Astrocyte of the cerebellum (primary cell): ENCODE results near the gene EDA.

Experiments used
- DNase-seq: peaks from one replicate; pipeline ENCODE4 v3.0.0-alpha.2; 2011; ENCODE audit warnings: low read depth
- H3K4me3 ChIP-seq: 2 replicates; pipeline ENCODE4 v1.5.1; 2011; ENCODE audit warnings: mild to moderate bottlenecking, low read depth, low read length, moderate library complexity
- CTCF ChIP-seq: IDR thresholded peaks from 2 replicates; pipeline ENCODE4 v1.5.1; 2012; ENCODE audit warnings: low read length, low read depth, moderate library complexity, mild to moderate bottlenecking; ENCODE audit errors: missing control alignments
- in situ Hi-C: cut with HindIII; loops from 2 replicates; pipeline ENCODE4 v1.10.0; 2017; ENCODE audit warnings: low sequenced_read_pairs

The EDA gene

DNA sequence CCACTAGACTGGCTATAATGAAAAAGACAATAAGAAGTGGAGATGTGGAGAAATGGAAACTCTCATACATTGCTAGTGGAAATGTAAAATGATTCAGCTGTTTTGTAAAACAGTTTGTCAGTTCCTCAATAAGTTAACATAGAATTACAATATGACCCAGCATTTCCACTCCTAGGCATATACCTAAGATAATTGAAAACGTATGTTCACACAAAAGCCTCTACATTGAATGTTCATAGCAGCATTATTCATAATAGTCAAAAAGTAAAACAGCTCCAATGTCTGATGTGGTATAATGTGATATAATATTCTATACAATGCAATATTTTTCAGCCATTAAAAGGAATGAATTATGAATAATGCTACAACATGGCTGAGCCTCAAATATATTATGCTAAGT lies 10.2 kb downstream of the EDA start:
- in situ Hi-C loops = no loop called here
- no peak for DNase-seq
- no peak overlapping the region for H3K4me3 ChIP-seq
- TF ChIP-seq CTCF = no peak

DNA sequence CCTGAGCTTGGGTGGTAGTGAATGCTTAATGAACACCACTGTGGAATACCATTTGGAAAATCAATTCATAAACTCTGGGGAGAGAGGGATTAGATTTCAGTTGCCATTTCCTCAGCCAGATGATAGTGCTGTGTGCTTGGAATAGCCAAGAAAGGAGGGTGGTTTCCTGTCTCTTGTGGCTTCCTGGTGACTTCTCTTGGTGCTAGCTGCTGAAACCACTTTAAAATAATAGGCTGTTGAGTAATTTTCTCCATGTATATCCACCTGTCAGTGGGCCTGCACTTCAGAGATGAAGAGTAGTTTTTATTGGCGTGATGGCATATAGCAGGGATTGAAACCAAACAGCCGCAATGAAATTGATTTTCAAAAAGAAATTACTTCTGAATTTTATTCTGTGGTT lies 11.8 kb downstream of the EDA start:
- TF ChIP-seq CTCF = no peak
- no peak for DNase-seq
- in situ Hi-C loops = no loop called here
- H3K4me3 ChIP-seq = no peak overlapping the region

GRCh38 chrX:69630147-69630546 lies 14.2 kb downstream of the EDA start:
- in situ Hi-C loops = no loop called here
- TF ChIP-seq CTCF = no peak
- no peak for DNase-seq
- no peak overlapping the region for H3K4me3 ChIP-seq

DNA sequence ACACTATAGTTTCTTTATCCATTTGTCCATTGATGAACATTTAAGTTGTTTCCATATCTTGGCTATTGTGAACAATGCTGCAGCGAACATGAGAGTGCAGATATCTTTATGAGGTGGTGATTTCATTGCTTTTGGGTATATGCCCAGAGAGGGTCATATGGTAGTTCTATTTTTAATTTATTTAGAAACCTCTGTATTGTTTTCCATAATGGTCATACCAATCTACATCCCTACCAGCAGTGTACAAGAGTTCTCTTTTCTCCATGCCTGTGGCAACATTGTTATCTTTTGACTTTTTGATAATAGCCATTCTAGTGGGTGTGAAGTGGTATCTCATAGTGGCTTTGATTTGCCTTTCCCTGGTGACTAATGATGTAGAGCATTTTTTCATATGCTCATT lies 48.8 kb downstream of the EDA start:
- in situ Hi-C loops = no loop called here
- DNase-seq = no peak
- H3K4me3 ChIP-seq = no peak overlapping the region
- no peak for TF ChIP-seq CTCF

- in situ Hi-C loops = no loop called here
- TF ChIP-seq CTCF = no peak
- H3K4me3 ChIP-seq = no peak overlapping the region
- DNase-seq = no peak
Measured at GRCh38 chrX:69670001-69670555, 54.2 kb downstream of the EDA start.

DNA sequence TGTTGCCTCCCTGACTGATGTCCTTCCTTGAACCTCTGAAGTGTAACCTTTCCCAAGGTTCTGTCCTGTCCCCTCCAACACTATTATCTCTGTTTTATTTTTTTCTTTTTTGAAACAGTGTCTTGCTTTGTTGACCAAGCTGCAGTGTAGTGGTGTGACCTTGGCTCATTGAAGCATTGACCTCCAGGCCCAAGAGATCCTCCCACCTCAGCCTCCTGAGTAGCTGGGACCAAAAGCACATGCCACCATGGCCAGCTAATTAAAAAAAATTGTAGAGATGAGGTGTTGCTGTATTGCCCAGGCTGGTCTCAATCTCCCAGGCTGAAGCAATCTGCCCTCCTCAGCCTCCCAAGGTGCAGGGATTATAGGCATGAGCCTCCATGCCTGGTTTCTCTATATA lies 59.0 kb downstream of the EDA start:
- no peak for DNase-seq
- in situ Hi-C loops = no loop called here
- H3K4me3 ChIP-seq = no peak overlapping the region
- no peak for TF ChIP-seq CTCF

- no peak for DNase-seq
- in situ Hi-C loops = no loop called here
- TF ChIP-seq CTCF = no peak
- H3K4me3 ChIP-seq = no peak overlapping the region
Measured at GRCh38 chrX:69705818-69706217, 89.9 kb downstream of the EDA start.
